K562 (cell line): ENCODE data around the gene GATC. TPM values are rescaled to one million over a fixed set of nuclear protein-coding genes. Genes with fewer than 3 reads are reported as not detected.
A peak's percentile ranks its signal among the peaks of the same experiment; 100 is the strongest.

Experiments used
- FOXK1 ChIP-seq: sonication (generic); formaldehyde crosslinking; IDR thresholded peaks from 2 replicates; pipeline ENCODE4 v1.8.0; 2022; ENCODE audit warnings: missing genetic modification reagents, mild to moderate bottlenecking, borderline replicate concordance
- KDM4B ChIP-seq, 2 experiments: fragments of 450-650 bp in 1 of 2; sonication (generic) in 1 of 2; IDR thresholded peaks; 2 replicates each; pipeline ENCODE4 v1.6.1; 2016 to 2017; ENCODE audit warnings: borderline replicate concordance in 2 of 2, antibody characterized with exemption in 1 of 2, low read depth in 1 of 2, mild to moderate bottlenecking in 1 of 2
- POU5F1 ChIP-seq: fragments of 150-350 bp; IDR thresholded peaks from 2 replicates; pipeline ENCODE4 v1.6.1; 2014; ENCODE audit warnings: borderline replicate concordance, low read length, low read depth, mild to moderate bottlenecking; ENCODE audit not compliant: partially characterized antibody
- SIN3A ChIP-seq, 2 experiments: fragments of 150-350 bp in 1 of 2; IDR thresholded peaks; 2 replicates each; pipeline ENCODE4 v1.6.1; 2011 to 2016; ENCODE audit warnings: borderline replicate concordance in 2 of 2, low read depth in 2 of 2, low read length in 2 of 2, mild to moderate bottlenecking in 2 of 2, moderate library complexity in 2 of 2; ENCODE audit not compliant: control insufficient read depth in 1 of 2
- SMAD2 ChIP-seq: fragments of 150-350 bp; IDR thresholded peaks from 2 replicates; pipeline ENCODE4 v1.6.1; 2014; ENCODE audit warnings: low read depth, mild to moderate bottlenecking, low read length
- ZBTB9 ChIP-seq: fragments of 450-650 bp; formaldehyde crosslinking; IDR thresholded peaks from 2 replicates; pipeline ENCODE4 v1.4.0; 2020; ENCODE audit warnings: mild to moderate bottlenecking, moderate library complexity
- ZFP1 ChIP-seq: fragments of 450-650 bp; formaldehyde crosslinking; IDR thresholded peaks from 2 replicates; pipeline ENCODE4 v1.4.0; 2020; ENCODE audit warnings: mild to moderate bottlenecking, mixed read lengths
- ZNF143 ChIP-seq: sonication (generic); formaldehyde crosslinking; IDR thresholded peaks from 2 replicates; pipeline ENCODE4 v1.9.0; 2022; ENCODE audit warnings: mild to moderate bottlenecking, missing genetic modification reagents
- ZNF217 ChIP-seq: sonication (generic); formaldehyde crosslinking; IDR thresholded peaks from 2 replicates; pipeline ENCODE4 v1.8.0; 2022; ENCODE audit warnings: mild to moderate bottlenecking, missing genetic modification reagents
- polyA plus RNA-seq, 8 experiments: library from polyadenylated mRNA; depleted of rRNA in 4 of 8; stranded (reverse) in 5 of 8; unstranded in 3 of 8; fragments of >200 nt; fragmentation: Nextera tagmentation in 2 of 8; fragmentation: Illumina TruSeq in 1 of 8; extraction: Ambion mirVana in 2 of 8; extraction: Trizol in 1 of 8; gene quantifications; 2 replicates each; pipeline versions ENCODE4 v1.2.1 to v1.2.3, GENCODE V29; 2011 to 2014; ENCODE audit warnings: inconsistent platforms in 1 of 8, missing spikeins in 1 of 8
- total RNA-seq, 7 experiments: library from RNA; depleted of rRNA in 6 of 7; stranded (reverse); fragments of >200 nt in 6 of 7; fragmentation: Illumina TruSeq in 2 of 7; extraction: Trizol in 2 of 7; gene quantifications; 2 replicates each; pipeline versions ENCODE4 v1.2.1 to v1.2.3, GENCODE V29; 2011 to 2021; ENCODE audit warnings: low replicate concordance in 1 of 7
- TF ChIP-seq, protein P1 (sequence below), 2 experiments: fragments of 450-650 bp in 1 of 2; sonication (generic) in 1 of 2; formaldehyde crosslinking in 1 of 2; IDR thresholded peaks; 2 replicates each; pipeline versions ENCODE4 v1.7.1 to v1.9.0; 2016 to 2022; ENCODE audit warnings: inconsistent platforms in 1 of 2, mild to moderate bottlenecking in 1 of 2, missing genetic modification reagents in 1 of 2
- TF ChIP-seq, protein P2 (sequence below): fragments of 250-450 bp; sonication (Bioruptor Pico); IDR thresholded peaks from 2 replicates; pipeline ENCODE4 v1.5.1; 2021; ENCODE audit warnings: mild to moderate bottlenecking

The GATC gene
- total and polyA plus RNA-seq, 9 of the 15 experiments (the other 6 are each of a cell fraction or from before 2014, with no cell fraction given): 5.8 to 52.6 (median 28.2) TPM

- TF ChIP-seq, protein P1, sequence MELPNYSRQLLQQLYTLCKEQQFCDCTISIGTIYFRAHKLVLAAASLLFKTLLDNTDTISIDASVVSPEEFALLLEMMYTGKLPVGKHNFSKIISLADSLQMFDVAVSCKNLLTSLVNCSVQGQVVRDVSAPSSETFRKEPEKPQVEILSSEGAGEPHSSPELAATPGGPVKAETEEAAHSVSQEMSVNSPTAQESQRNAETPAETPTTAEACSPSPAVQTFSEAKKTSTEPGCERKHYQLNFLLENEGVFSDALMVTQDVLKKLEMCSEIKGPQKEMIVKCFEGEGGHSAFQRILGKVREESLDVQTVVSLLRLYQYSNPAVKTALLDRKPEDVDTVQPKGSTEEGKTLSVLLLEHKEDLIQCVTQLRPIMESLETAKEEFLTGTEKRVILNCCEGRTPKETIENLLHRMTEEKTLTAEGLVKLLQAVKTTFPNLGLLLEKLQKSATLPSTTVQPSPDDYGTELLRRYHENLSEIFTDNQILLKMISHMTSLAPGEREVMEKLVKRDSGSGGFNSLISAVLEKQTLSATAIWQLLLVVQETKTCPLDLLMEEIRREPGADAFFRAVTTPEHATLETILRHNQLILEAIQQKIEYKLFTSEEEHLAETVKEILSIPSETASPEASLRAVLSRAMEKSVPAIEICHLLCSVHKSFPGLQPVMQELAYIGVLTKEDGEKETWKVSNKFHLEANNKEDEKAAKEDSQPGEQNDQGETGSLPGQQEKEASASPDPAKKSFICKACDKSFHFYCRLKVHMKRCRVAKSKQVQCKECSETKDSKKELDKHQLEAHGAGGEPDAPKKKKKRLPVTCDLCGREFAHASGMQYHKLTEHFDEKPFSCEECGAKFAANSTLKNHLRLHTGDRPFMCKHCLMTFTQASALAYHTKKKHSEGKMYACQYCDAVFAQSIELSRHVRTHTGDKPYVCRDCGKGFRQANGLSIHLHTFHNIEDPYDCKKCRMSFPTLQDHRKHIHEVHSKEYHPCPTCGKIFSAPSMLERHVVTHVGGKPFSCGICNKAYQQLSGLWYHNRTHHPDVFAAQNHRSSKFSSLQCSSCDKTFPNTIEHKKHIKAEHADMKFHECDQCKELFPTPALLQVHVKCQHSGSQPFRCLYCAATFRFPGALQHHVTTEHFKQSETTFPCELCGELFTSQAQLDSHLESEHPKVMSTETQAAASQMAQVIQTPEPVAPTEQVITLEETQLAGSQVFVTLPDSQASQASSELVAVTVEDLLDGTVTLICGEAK (IDR thresholded peaks at IDR 0.05): peak; percentile 95
- TF ChIP-seq, protein P1 (CRISPR knock-in tag; IDR thresholded peaks at IDR 0.05): no peak
- TF ChIP-seq ZNF143 (CRISPR knock-in tag) (no peak), ZNF217 (CRISPR knock-in tag) (no peak), POU5F1 (no peak), ZFP1 (no peak), SIN3A (IDR thresholded peaks at IDR 0.05; ENCODE audit: borderline replicate concordance in 2 of 2, control insufficient read depth in 1 of 2, low read depth in 2 of 2, low read length in 2 of 2) (peak; percentile 52 to 70; a peak in 2 of 4 replicates), ZBTB9 (CRISPR knock-in tag) (no peak), FOXK1 (no peak), KDM4B (IDR thresholded peaks at IDR 0.05; ENCODE audit: borderline replicate concordance in 2 of 2, low read depth in 1 of 2) (peak in 1 of 2 experiments; percentile 35; a peak in 1 of 4 replicates), SMAD2 (no peak)
- TF ChIP-seq, protein P2, sequence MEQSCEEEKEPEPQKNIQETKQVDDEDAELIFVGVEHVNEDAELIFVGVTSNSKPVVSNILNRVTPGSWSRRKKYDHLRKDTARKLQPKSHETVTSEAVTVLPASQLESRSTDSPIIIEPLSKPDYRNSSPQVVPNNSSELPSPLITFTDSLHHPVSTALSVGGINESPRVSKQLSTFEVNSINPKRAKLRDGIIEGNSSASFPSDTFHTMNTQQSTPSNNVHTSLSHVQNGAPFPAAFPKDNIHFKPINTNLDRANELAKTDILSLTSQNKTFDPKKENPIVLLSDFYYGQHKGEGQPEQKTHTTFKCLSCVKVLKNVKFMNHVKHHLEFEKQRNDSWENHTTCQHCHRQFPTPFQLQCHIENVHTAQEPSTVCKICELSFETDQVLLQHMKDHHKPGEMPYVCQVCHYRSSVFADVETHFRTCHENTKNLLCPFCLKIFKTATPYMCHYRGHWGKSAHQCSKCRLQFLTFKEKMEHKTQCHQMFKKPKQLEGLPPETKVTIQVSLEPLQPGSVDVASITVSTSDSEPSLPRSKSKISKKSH (CRISPR knock-in tag): no peak
Observed at GRCh38 chr12:120437735-120438494, 8.3 kb upstream of the GATC start, which contains the start of gene COX6A1 (continued).
